ENCODE data around the gene CCBE1.

The CCBE1 gene

GRCh38 chr18:59385191-59385590 is 312.0 kb downstream of the CCBE1 start:
- no peak for DNase-seq (ENCODE audit: low read depth, low spot score)
- no peak overlapping the region for H3K27ac ChIP-seq

GRCh38 chr18:59383851-59384250 is 313.4 kb downstream of the CCBE1 start:
- no peak for DNase-seq (ENCODE audit: low read depth, low spot score)

GRCh38 chr18:59382383-59382782 is 314.8 kb downstream of the CCBE1 start:
- DNase-seq (ENCODE audit: low read depth, low spot score) = no peak

More at GRCh38 chr18:59383851-59384250, 313.4 kb downstream of the CCBE1 start:
- no peak overlapping the region for H3K27ac ChIP-seq

DNA sequence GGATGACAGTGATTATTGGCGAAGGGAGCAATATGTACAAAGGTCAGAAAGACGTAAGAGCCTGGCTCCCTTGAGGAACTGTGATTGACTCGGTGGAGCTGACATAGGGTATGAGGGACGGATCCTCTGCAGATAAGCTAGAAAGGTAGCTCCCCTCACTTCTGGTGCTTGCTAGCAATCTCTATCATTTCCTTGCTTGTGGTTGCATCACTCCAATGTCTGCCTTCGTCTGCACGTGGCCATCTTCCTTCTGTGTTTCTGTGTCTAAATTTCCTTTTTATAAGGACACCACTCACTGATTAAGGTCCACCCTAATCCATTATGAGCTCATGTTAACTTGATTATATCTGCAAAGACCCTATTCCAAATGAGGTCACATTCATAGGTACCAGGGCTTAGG is 315.3 kb downstream of the CCBE1 start:
- DNase-seq (ENCODE audit: low read depth, low spot score) = no peak
- H3K27ac ChIP-seq = no peak overlapping the region

More at GRCh38 chr18:59382383-59382782, 314.8 kb downstream of the CCBE1 start:
- H3K27ac ChIP-seq = no peak overlapping the region

Data from epithelial cell of prostate (primary cell).